DOHH2 (cell line): ENCODE results near the gene B4GALT2.

Experiments
- CTCF ChIP-seq: fragments of 200-600 bp; sonication (generic); IDR thresholded peaks from one replicate; pipeline ENCODE4 v1.5.1; 2014; ENCODE audit warnings: antibody characterized with exemption, mild to moderate bottlenecking, low read depth, low read length; ENCODE audit not compliant: poor library complexity, severe bottlenecking
- EZH2phosphoT487 ChIP-seq: fragments of 200-600 bp; sonication (generic); IDR thresholded peaks from 2 replicates; pipeline ENCODE4 v1.6.1; 2017; ENCODE audit warnings: borderline replicate concordance, mild to moderate bottlenecking, antibody characterized with exemption, low read length, moderate library complexity, mixed read lengths

- TF ChIP-seq CTCF: no peak
- no peak for TF ChIP-seq EZH2phosphoT487
Observed at GRCh38 chr1:43963006-43963405, 16.0 kb upstream of the B4GALT2 start.
